Measurements from ENCODE around the gene FCHSD2. TPM values are rescaled to one million over a fixed set of nuclear protein-coding genes. Genes with fewer than 3 reads are reported as not detected.

Gene FCHSD2
- 12.6 and 16.6 TPM in 2 replicates for total RNA-seq

DNA sequence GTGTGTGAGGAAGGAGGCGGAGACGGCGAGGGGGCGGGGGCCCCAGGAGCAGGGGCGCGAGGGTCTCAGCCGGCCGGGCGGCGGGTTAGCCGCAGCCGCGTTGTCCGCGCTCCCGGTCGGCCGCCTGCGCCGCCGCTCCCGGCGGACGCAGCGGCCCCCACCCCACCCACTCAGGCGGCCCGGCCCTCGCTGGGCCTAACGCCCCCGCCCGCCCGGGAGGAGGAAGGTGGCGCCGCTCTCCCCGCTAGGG lies at the start of gene FCHSD2:
FCHSD2 (minus strand) TSS at position 191 of the 250 bp plus-strand sequence. CDS start 441 bp downstream, outside the sequence.

GRCh38 chr11:72814286-72815109 lies 327.6 kb downstream of the FCHSD2 start, which contains the start of gene ATG16L2:
Gene ATG16L2, plus strand, starts transcription at chr11:72814411. Its CDS starts 35 bp downstream, at chr11:72814446.

GRCh38 chr11:72793425-72794367 lies 348.4 kb downstream of the FCHSD2 start, which contains the start of gene STARD10:
Gene STARD10, minus strand, starts transcription at chr11:72794047. Its CDS starts 12,866 bp downstream, at chr11:72781181.

Other genes with a start within 250 kb of the FCHSD2 start
- gene P2RY2, start 76.0 kb upstream of the FCHSD2 start, total RNA-seq = under 0.01 TPM in 1 of 2 replicates, not detected in the other
- gene P2RY6, start 130.0 kb upstream of the FCHSD2 start, total RNA-seq = 0.12 TPM in 1 of 2 replicates, not detected in the other
- gene ARHGEF17, start 166.0 kb upstream of the FCHSD2 start, total RNA-seq = 37.2 and 38.6 TPM in 2 replicates
- gene RELT, start 234.1 kb upstream of the FCHSD2 start, total RNA-seq = 3.1 and 4.9 TPM in 2 replicates

All from uterine smooth muscle cell (primary cell).